HEK293T (cell line): ENCODE measurements around the gene GAK.

Experiments used
- BHLHE40 ChIP-seq: fragments of 450-650 bp; IDR thresholded peaks from 2 replicates; pipeline ENCODE4 v1.6.1; 2016; ENCODE audit warnings: mild to moderate bottlenecking, moderate library complexity, borderline replicate concordance
- FOXA1 ChIP-seq: fragments of 450-650 bp; IDR thresholded peaks from 2 replicates; pipeline ENCODE4 v1.6.1; 2016; ENCODE audit warnings: mild to moderate bottlenecking
- NFRKB ChIP-seq: fragments of 450-650 bp; IDR thresholded peaks from 2 replicates; pipeline ENCODE4 v1.6.1; 2016; ENCODE audit warnings: mild to moderate bottlenecking, moderate library complexity
- PKNOX1 ChIP-seq: fragments of 450-650 bp; IDR thresholded peaks from 2 replicates; pipeline ENCODE4 v1.6.1; 2016
- SP1 ChIP-seq: fragments of 450-650 bp; IDR thresholded peaks from 2 replicates; pipeline ENCODE4 v1.6.1; 2017
- TARDBP ChIP-seq: fragments of 450-650 bp; IDR thresholded peaks from 2 replicates; pipeline ENCODE4 v1.6.1; 2016
- ZNF384 ChIP-seq: fragments of 450-650 bp; IDR thresholded peaks from 2 replicates; pipeline ENCODE4 v1.6.1; 2016

- no peak for TF ChIP-seq ZNF384
- TF ChIP-seq FOXA1: no peak
- TF ChIP-seq TARDBP: no peak
- no peak for TF ChIP-seq SP1
- TF ChIP-seq NFRKB: no peak
- no peak for TF ChIP-seq BHLHE40
- no peak for TF ChIP-seq PKNOX1
Measured at GRCh38 chr4:968621-969394, 36.7 kb upstream of the GAK start.
